ENCODE results near the gene ACOT11.

DNA sequence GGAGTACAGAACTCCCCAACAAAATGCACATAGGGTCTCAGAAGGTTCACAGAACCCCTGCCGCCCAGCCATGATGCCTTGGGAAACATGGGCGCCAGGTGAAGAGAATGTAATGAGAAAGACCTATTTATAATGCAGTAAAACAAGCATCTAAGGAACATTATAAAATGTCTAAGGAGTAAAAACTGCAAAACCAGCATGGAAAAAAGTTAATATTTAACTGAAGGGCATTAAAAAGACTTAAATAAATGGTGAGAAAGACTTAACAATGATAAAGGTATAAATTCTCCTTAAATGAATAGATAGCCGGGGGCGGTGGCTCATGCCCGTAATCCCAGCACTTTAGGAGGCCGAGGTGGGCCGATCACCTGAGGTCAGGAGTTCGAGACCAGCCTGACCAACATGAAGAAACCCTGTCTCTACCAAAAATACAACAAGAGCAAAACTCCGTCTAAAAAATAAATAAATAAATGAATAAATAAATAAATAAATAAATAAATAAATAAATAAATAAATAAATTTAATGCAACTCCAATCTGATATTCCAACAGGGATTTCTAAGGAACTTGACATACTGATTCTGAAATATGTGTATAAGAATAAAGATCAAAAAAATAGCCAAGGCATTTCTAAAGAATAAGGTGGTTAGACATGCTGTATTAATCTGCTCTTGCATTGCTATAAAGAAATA lies 27.3 kb upstream of the ACOT11 start:
- TF ChIP-seq POLR2A (IDR thresholded peaks at IDR 0.05; ENCODE audit: low read length) (no peak), GATA1 (IDR thresholded peaks at IDR 0.05; ENCODE audit: low read depth, low read length) (no peak)
